A549 (cell line): ENCODE measurements around the gene STK33. TPM values are rescaled to one million over a fixed set of nuclear protein-coding genes. Genes with fewer than 3 reads are reported as not detected.

ENCODE experiments used
- ATAC-seq, 2 experiments: fragments of 200-7000 bp in 1 of 2; fragments of >200 bp in 1 of 2; cut with Nextera tagmentation in 1 of 2; cut with Tn5 transposase in 1 of 2; 3 replicates each; pipeline versions ENCODE4 v1.8.0 to v1.9.1; 2018 to 2020; ENCODE audit warnings: mild to moderate bottlenecking in 1 of 2, moderate library complexity in 1 of 2
- CTCF ChIA-PET: fragments of 300-600 bp; sonication (Branson Sonifier 250); formaldehyde crosslinking; extraction: SDS; loops from one replicate; lab custom pipeline; 2021; ENCODE audit warnings: antibody characterized with exemption, inconsistent platforms; lab: Yijun Ruan, JAX
- POLR2A ChIA-PET: fragments of 350-600 bp; formaldehyde crosslinking; extraction: SDS; loops from one replicate; lab custom pipeline; 2021; ENCODE audit warnings: antibody characterized with exemption, inconsistent platforms; lab: Yijun Ruan, JAX
- DNase-seq, 2 experiments: peaks; one replicate each; pipeline versions ENCODE4 v3.0.0 to v3.0.0-alpha.2; 2011 to 2016; ENCODE audit warnings: low read depth in 1 of 2, low spot score in 1 of 2
- FAIRE-seq: peaks from 2 replicates; lab custom pipeline; 2011; peaks lifted over from hg19 to GRCh38; lab: Jason Lieb, UNC
- H3K27ac ChIP-seq, 2 experiments: fragments of >200 bp; sonication (Bioruptor Twin); formaldehyde crosslinking; 3 replicates each; pipeline ENCODE4 v1.5.1; 2016 to 2017
- H3K4me1 ChIP-seq: fragments of >200 bp; sonication (Bioruptor Twin); formaldehyde crosslinking; 3 replicates; pipeline ENCODE4 v1.6.1; 2016
- H3K4me2 ChIP-seq: fragments of >200 bp; sonication (Bioruptor Twin); formaldehyde crosslinking; 3 replicates; pipeline ENCODE4 v1.6.1; 2016
- H3K4me3 ChIP-seq: fragments of >200 bp; sonication (Bioruptor Twin); formaldehyde crosslinking; 3 replicates; pipeline ENCODE4 v1.5.1; 2016
- H3K9me3 ChIP-seq: fragments of >200 bp; sonication (Bioruptor Twin); formaldehyde crosslinking; 3 replicates; pipeline ENCODE4 v1.6.1; 2016
- BCL3 ChIP-seq: fragments of >200 bp; sonication (Bioruptor Twin); formaldehyde crosslinking; IDR thresholded peaks from 3 replicates; pipeline ENCODE4 v1.6.1; 2016
- BHLHE40 ChIP-seq: IDR thresholded peaks from 2 replicates; pipeline ENCODE4 v1.6.1; 2012; ENCODE audit warnings: low read depth, low read length, inconsistent platforms
- CBX2 ChIP-seq: fragments of 200-600 bp; sonication (generic); IDR thresholded peaks from 2 replicates; pipeline ENCODE4 v1.6.1; 2016; ENCODE audit warnings: low read depth, mild to moderate bottlenecking, borderline replicate concordance
- CEBPB ChIP-seq, 2 experiments: fragments of >200 bp in 1 of 2; sonication (Bioruptor Twin) in 1 of 2; formaldehyde crosslinking in 1 of 2; IDR thresholded peaks; 2 replicates each; pipeline ENCODE4 v1.6.1; 2012 to 2016
- CHD2 ChIP-seq: fragments of 150-350 bp; IDR thresholded peaks from 2 replicates; pipeline ENCODE4 v1.6.1; 2014; ENCODE audit warnings: low read length; ENCODE audit not compliant: partially characterized antibody
- CHD4 ChIP-seq: fragments of 200-600 bp; sonication (generic); IDR thresholded peaks from 2 replicates; pipeline ENCODE4 v1.6.1; 2016; ENCODE audit warnings: antibody characterized with exemption, mild to moderate bottlenecking, borderline replicate concordance
- CTCF ChIP-seq: fragments of >200 bp; sonication (Bioruptor Twin); formaldehyde crosslinking; IDR thresholded peaks from 3 replicates; pipeline ENCODE4 v1.5.1; 2016
- EHMT2 ChIP-seq: fragments of 200-600 bp; sonication (generic); IDR thresholded peaks from 2 replicates; pipeline ENCODE4 v1.6.1; 2016; ENCODE audit warnings: antibody characterized with exemption, low read depth, mild to moderate bottlenecking, moderate library complexity
- EP300 ChIP-seq, 2 experiments: fragments of >200 bp; sonication (Bioruptor Twin); formaldehyde crosslinking; IDR thresholded peaks; 2 replicates in 1 of 2; 3 replicates in 1 of 2; pipeline ENCODE4 v1.6.1; 2016 to 2017
- FOSB ChIP-seq: fragments of 250-450 bp; sonication (Bioruptor Pico); IDR thresholded peaks from 2 replicates; pipeline ENCODE4 v1.5.0; 2020; ENCODE audit warnings: mild to moderate bottlenecking, moderate library complexity
- FOSL2 ChIP-seq, 2 experiments: fragments of 450-650 bp in 1 of 2; fragments of >200 bp in 1 of 2; sonication (Bioruptor Twin) in 1 of 2; formaldehyde crosslinking; IDR thresholded peaks; 2 replicates each; pipeline versions ENCODE4 v1.5.0 to v1.6.1; 2016 to 2020; ENCODE audit warnings: mild to moderate bottlenecking in 1 of 2, moderate library complexity in 1 of 2
- FOXS1 ChIP-seq: fragments of 250-450 bp; sonication (Bioruptor Pico); IDR thresholded peaks from 2 replicates; pipeline ENCODE4 v1.5.0; 2020; ENCODE audit warnings: mild to moderate bottlenecking, moderate library complexity
- HES2 ChIP-seq: fragments of >200 bp; sonication (Bioruptor Twin); formaldehyde crosslinking; IDR thresholded peaks from 2 replicates; pipeline ENCODE4 v1.6.1; 2016
- HEYL ChIP-seq: fragments of 250-450 bp; sonication (Bioruptor Pico); IDR thresholded peaks from 2 replicates; pipeline ENCODE4 v1.8.0; 2021; ENCODE audit warnings: mild to moderate bottlenecking, moderate library complexity
- HMGXB4 ChIP-seq: fragments of 250-450 bp; sonication (Bioruptor Pico); IDR thresholded peaks from 2 replicates; pipeline ENCODE4 v1.5.0; 2021; ENCODE audit warnings: mild to moderate bottlenecking, moderate library complexity, borderline replicate concordance
- HOXA7 ChIP-seq: fragments of 250-450 bp; sonication (Bioruptor Pico); IDR thresholded peaks from 2 replicates; pipeline ENCODE4 v1.5.0; 2020; ENCODE audit warnings: mild to moderate bottlenecking, moderate library complexity
- KDM5A ChIP-seq: fragments of 200-600 bp; sonication (generic); IDR thresholded peaks from 2 replicates; pipeline ENCODE4 v1.6.1; 2016; ENCODE audit warnings: antibody characterized with exemption, mild to moderate bottlenecking
- MAX ChIP-seq: IDR thresholded peaks from 2 replicates; pipeline ENCODE4 v1.6.1; 2012
- NR3C1 ChIP-seq: fragments of >200 bp; sonication (Bioruptor Twin); formaldehyde crosslinking; IDR thresholded peaks from 3 replicates; pipeline ENCODE4 v1.6.1; 2017
- RAD21 ChIP-seq, 2 experiments: fragments of >200 bp in 1 of 2; sonication (Bioruptor Twin) in 1 of 2; formaldehyde crosslinking in 1 of 2; IDR thresholded peaks in 1 of 2; conservative IDR thresholded peaks in 1 of 2; 2 replicates in 1 of 2; 3 replicates in 1 of 2; pipeline ENCODE4 v1.6.1; 2012 to 2018; ENCODE audit warnings: inconsistent platforms in 1 of 2
- ZFP36 ChIP-seq: fragments of 450-650 bp; IDR thresholded peaks from 2 replicates; pipeline ENCODE4 v1.6.1; 2014; ENCODE audit warnings: borderline replicate concordance; ENCODE audit not compliant: partially characterized antibody
- ZNF302 ChIP-seq: fragments of 250-450 bp; sonication (Bioruptor Pico); IDR thresholded peaks from 2 replicates; pipeline ENCODE4 v1.9.0; 2021; ENCODE audit warnings: inconsistent platforms, mild to moderate bottlenecking, moderate library complexity
- ZSCAN20 ChIP-seq: fragments of 250-450 bp; sonication (Bioruptor Pico); IDR thresholded peaks from 2 replicates; pipeline ENCODE4 v1.8.0; 2022; ENCODE audit warnings: mild to moderate bottlenecking, moderate library complexity
- WGBS: methylation state at CpG from one replicate; pipeline ENCODE4 v1.1.6; 2017; ENCODE audit errors: missing lambda C conversion rate; 5-methylcytosine and 5-hydroxymethylcytosine counted together
- polyA plus RNA-seq, 4 experiments: library from polyadenylated mRNA; depleted of rRNA in 3 of 4; stranded (reverse); fragments of >200 nt; fragmentation: RNase III in 1 of 4; extraction: RNeasy Plus Mini Kit Qiagen cat#74134 plus additional on column Dnase treatment in 1 of 4; gene quantifications; 2 replicates in 3 of 4; 3 replicates in 1 of 4; pipeline ENCODE4 v1.2.3, GENCODE V29; 2011 to 2017

The STK33 gene
- polyA plus RNA-seq, 2 of the 4 experiments (the other 2 are of a cell fraction), result 5.2 to 5.8 TPM

GRCh38 chr11:8383227-8383626 is 210.8 kb downstream of the STK33 start:
- Histone ChIP-seq H3K4me1 (no peaks in the 10 kb centered on the region), H3K9me3 (no peaks in the 10 kb centered on the region), H3K27ac (no peak overlapping the region), H3K4me3 (no peak overlapping the region), H3K4me2 (no peak overlapping the region)
- ChIA-PET POLR2A (no interaction called here), CTCF (interaction anchor here (0.6 kb wide), 1 partner anchor 784 kb away, joined by 3 read pairs; no protein-coding TSS in a partner anchor)
- ATAC-seq, result no peak
- DNase-seq, result no peak
- FAIRE-seq, result no peak
- 9% methylated on average over 1 of the region's 1 CpG for WGBS
- TF ChIP-seq HES2, result no peak
- no peak for TF ChIP-seq HEYL
- TF ChIP-seq CHD2, result no peak
- TF ChIP-seq HMGXB4, result no peak
- TF ChIP-seq EP300 (IDR thresholded peaks at IDR 0.05), result no peak
- no peak for TF ChIP-seq ZFP36
- TF ChIP-seq FOXS1 (CRISPR knock-in tag), result no peak

- FAIRE-seq (no peak), ATAC-seq (peak; percentile 44 to 68; a peak in 4 of 6 replicates)
- no peaks in the 10 kb centered on the region for H3K9me3 ChIP-seq
- CTCF ChIA-PET, result interaction anchor here (0.7 kb wide), 1 partner anchor 52 kb away, joined by 3 read pairs; no protein-coding TSS in a partner anchor
- no peak overlapping the region for H3K4me2 ChIP-seq
- POLR2A ChIA-PET, result no interaction called here
- H3K27ac ChIP-seq, result no peak overlapping the region
- H3K4me3 ChIP-seq, result no peak overlapping the region
- WGBS, result 54% methylated on average over 9 of the region's 9 CpGs
- H3K4me1 ChIP-seq, result no peaks in the 10 kb centered on the region
- no peak for TF ChIP-seq KDM5A
- TF ChIP-seq CEBPB (IDR thresholded peaks at IDR 0.05), result no peak
- no peak for TF ChIP-seq FOSB (CRISPR knock-in tag)
- no peak for TF ChIP-seq FOSL2 (IDR thresholded peaks at IDR 0.05)
- TF ChIP-seq FOSL2 (CRISPR knock-in tag; IDR thresholded peaks at IDR 0.05), result no peak
- no peak for TF ChIP-seq EHMT2
- no peak for TF ChIP-seq HES2
- TF ChIP-seq MAX, result no peak
- no peak for TF ChIP-seq ZNF302
- TF ChIP-seq HOXA7, result no peak
- no peak for TF ChIP-seq CBX2
- TF ChIP-seq ZSCAN20, result no peak
- TF ChIP-seq CHD4, result no peak
- TF ChIP-seq ZFP36, result no peak
- TF ChIP-seq BCL3, result no peak
- TF ChIP-seq, all 56 proteins: peak for 0
- DNase-seq, result no peak
These were observed 211.5 kb downstream of the STK33 start for GRCh38 chr11:8382436-8383053.

GRCh38 chr11:8381871-8382396 is 212.1 kb downstream of the STK33 start:
- WGBS, result 62% methylated on average over 7 of the region's 13 CpGs
- ATAC-seq (no peak), FAIRE-seq (no peak), DNase-seq (no peak)
- Histone ChIP-seq H3K27ac (no peak overlapping the region), H3K4me2 (no peak overlapping the region), H3K9me3 (no peaks in the 10 kb centered on the region), H3K4me3 (no peak overlapping the region), H3K4me1 (no peaks in the 10 kb centered on the region)
- TF ChIP-seq BHLHE40 (no peak), CTCF (no peak), RAD21 (conservative IDR thresholded peaks at IDR 0.05 in 1 of 2, IDR thresholded peaks at IDR 0.05 in 1 of 2) (no peak), NR3C1 (no peak), CHD4 (no peak), CHD2 (no peak)
- ChIA-PET CTCF (interaction anchor here (0.7 to 1.3 kb wide), 3 partner anchors 52 to 162 kb away, joined by 3 to 4 read pairs (median 3); no protein-coding TSS in a partner anchor), POLR2A (no interaction called here)
